ENCODE data around the gene KLHDC10.
"Not testable (repeated sequence)": the region's sequence is repeated elsewhere in the genome, so short reads cannot be mapped to it uniquely, and the experiment has no call there.

Gene KLHDC10, protein sequence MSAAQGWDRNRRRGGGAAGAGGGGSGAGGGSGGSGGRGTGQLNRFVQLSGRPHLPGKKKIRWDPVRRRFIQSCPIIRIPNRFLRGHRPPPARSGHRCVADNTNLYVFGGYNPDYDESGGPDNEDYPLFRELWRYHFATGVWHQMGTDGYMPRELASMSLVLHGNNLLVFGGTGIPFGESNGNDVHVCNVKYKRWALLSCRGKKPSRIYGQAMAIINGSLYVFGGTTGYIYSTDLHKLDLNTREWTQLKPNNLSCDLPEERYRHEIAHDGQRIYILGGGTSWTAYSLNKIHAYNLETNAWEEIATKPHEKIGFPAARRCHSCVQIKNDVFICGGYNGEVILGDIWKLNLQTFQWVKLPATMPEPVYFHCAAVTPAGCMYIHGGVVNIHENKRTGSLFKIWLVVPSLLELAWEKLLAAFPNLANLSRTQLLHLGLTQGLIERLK

GRCh38 chr7:130069978-130070860 lies at the start of gene KLHDC10:
TSS of gene KLHDC10 (plus strand) at chr7:130070534. CDS start at chr7:130070644, 110 bp downstream.
- peak; percentile 99 for DNase-seq (ENCODE audit: low spot score)

GRCh38 chr7:130021105-130021834 lies 49.1 kb upstream of the KLHDC10 start:
- DNase-seq (ENCODE audit: low spot score) = no peak

GRCh38 chr7:130022115-130022514 lies 48.2 kb upstream of the KLHDC10 start:
- no peak for DNase-seq (ENCODE audit: low spot score)

DNA sequence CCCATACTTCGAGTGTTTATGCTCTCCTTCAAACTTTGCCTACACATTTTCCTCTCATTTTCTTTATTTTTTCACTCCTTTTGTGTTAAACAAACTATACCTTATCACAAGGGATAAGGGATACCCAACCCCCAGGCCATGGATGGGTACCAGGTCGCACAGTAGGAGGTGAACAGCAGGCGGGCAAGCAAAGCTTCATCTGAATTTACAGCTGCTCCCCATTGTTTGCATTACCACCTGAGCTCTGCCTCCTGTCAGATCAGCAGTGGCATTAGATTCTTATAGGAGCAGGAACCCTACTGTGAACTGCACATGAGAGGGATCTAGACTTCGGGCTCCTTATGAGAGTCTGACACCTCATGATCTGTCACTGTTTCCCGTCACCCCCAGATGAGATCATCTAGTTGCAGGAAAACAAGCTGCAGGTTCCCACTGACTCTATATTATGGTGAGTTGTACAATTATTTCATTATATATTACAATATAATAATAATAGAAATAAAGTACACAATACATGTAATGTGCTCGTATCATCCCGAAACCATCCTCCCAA lies 47.6 kb upstream of the KLHDC10 start:
- no peak for DNase-seq (ENCODE audit: low spot score)

DNA sequence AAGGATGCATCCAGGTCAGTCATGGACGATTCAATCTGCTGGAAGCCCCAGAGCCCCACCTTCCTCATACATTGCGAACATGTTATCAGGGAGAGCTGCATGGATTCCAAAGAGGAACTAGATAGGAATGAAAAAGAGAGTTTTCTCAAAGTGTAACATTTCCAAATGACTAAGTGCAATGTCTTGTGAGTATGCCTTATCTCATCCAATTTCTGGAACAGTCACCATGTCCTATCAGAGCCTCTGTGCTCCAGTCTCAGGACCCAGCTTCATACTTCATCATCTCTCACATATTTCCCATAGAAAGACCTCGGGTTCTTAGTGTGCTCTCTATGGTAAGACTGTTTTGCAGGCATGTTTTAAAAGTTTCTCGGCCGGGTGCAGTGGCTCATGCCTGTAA lies 45.9 kb upstream of the KLHDC10 start:
- no peak for DNase-seq (ENCODE audit: low spot score)

DNA sequence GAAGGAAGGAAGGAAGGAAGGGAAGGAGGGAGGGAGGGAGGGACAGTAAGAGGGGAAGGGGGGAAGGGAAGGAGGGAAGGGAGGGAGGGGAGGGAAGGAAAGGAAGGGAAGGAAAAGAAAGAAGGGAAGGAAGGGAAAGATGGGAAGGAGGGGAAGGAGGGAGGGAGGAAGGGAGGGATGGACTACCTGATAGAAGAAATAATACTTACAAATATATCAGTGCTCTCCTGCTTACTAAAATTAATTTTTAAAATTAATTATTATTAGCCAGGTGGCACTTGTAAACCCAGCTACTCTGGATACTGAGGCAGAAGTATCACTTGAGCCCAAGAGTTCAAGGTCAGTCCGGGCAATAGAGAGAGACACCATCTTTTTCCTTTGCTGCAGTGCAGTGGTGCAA lies 37.6 kb upstream of the KLHDC10 start:
- no peak for DNase-seq (ENCODE audit: low spot score)

DNA sequence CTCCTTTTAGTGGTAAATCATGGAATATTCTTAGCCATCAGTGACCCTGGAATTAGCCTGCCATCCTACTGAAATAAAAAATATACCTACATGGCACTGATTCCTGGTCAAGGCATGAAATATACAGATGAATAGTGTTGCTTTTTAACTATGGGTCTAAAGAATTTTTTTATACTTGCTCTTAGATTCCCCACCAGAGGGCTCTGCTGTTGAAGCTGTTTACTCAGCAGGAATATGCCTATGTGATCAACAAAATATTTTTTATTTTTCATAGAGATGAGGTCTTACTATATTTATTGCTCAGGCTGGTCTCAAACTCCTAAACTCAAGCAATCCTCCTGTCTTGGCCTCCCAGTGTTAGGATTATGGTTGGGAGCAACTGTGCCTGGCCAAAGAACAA lies 32.6 kb upstream of the KLHDC10 start:
- no peak for DNase-seq (ENCODE audit: low spot score)

DNA sequence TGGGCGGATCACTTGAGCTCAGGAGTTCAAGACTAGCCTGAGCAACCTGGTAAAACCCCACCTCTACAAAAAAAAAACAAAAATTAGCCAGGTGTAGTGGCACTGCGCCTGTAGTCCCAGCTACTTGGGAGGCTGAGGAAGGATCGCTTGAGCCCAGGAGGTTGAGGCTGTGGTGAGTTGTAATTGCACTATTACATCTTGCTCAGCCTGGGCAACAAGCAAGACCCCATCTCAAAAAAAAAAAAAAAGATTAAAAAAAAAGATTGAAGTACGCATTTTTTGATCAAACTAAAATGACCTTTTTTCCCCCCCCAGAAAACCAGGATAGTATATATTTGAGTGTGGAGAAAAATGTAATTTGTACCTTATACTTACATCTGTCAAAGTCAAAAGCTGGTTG lies 29.8 kb upstream of the KLHDC10 start:
- DNase-seq (ENCODE audit: low spot score) = no peak

GRCh38 chr7:130047831-130048230 lies 22.5 kb upstream of the KLHDC10 start:
- no peak for DNase-seq (ENCODE audit: low spot score)

DNA sequence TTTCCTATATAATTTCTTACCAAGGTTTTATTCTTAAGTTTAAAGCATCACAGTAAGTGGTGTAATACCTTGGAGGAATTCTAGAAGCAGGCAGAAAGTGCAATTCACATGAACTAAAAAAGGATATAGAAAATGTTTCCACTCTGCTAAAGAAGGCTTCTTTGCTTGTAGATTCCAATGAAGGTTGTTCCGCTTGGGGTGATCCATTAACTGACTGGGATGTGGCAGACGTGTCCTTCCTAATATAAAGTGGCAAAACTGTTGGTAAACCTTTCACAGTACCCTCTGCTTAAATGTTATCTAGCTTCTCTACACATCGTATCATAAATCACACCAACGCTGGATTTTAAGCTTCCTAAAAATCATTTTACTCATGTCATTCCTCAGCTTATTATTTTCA lies 21.4 kb upstream of the KLHDC10 start:
- no peak for DNase-seq (ENCODE audit: low spot score)

DNA sequence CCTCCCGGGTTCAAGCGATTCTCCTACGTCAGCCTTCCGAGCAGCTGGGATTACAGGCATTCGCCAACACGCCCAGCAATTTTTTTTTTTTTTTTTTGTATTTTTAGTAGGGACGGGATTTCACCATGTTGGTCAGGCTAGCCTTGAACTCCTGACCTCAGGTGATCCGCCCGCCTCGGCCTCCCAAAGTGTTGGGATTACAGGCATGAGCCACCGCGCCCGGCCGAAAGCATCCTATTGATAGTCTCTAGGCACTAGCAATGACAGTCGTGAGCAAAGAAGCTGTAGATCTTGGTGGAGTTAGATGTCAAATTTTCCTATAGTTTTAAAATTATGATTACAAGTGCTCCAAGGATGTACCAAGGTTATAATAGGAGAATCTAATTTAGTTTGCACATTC lies 18.1 kb upstream of the KLHDC10 start:
- not testable (repeated sequence) for DNase-seq (ENCODE audit: low spot score)

GRCh38 chr7:130055198-130055597 lies 15.1 kb upstream of the KLHDC10 start:
- not testable (repeated sequence) for DNase-seq (ENCODE audit: low spot score)

DNA sequence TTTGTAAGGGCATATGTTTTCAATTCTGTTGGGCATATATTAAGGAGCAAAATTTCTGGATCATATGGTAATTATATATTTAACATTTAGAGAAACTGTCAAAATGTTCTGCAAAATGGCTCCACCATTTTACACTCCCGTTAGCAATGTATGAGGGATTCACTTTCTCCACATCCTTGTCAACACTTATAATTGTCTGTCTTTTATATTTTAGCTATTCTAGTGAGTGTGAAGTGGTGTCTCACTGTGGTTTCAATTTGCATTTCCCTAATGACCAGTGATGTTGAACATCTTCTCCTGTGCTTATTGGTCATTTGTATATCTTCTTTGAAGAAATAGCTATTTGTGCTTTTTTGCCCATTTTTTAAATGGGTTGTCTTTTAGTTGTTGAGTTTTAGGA lies 8.1 kb upstream of the KLHDC10 start:
- no peak for DNase-seq (ENCODE audit: low spot score)

- DNase-seq (ENCODE audit: low spot score) = peak; percentile 33
These were observed 7.3 kb upstream of the KLHDC10 start for GRCh38 chr7:130063036-130063435.

GRCh38 chr7:130064580-130064926 lies 5.8 kb upstream of the KLHDC10 start:
- DNase-seq (ENCODE audit: low spot score) = not testable (repeated sequence)

DNA sequence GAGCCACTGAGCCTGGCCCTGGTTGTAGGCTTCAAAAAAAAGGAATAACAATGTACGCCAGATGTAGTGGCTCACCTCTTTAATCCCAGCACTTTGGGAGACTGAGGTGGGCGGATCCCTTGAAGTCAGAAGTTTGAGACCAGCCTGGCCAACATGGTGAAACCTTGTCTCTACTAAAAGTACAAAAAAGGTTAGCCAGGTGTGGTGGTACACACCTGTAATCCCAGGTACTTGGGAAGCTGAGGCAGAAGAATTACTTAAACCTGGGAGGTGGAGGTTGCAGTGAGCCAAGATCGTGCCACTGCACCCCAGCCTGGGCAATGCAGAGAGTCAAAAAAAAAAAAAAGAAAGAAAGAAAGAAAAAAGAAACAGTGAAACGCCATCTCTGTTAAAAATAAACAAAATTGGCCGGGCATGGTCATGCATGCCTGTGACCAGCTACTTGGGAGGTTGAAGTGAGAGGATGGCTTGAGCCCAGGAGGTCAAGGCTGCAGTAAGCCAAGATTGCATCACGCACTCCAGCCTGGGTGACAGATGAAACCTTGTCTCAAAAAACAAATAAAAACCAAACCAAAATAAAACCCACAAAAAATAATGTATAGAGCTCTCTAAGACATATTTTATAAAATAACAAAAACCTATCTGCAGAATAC lies 4.7 kb upstream of the KLHDC10 start:
- no peak for DNase-seq (ENCODE audit: low spot score)

GRCh38 chr7:130069179-130069977 lies 956 bp upstream of the KLHDC10 start:
- DNase-seq (ENCODE audit: low spot score) = no peak

GRCh38 chr7:130070861-130071622 lies 708 bp downstream of the KLHDC10 start:
- DNase-seq (ENCODE audit: low spot score) = peak; percentile 43

DNA sequence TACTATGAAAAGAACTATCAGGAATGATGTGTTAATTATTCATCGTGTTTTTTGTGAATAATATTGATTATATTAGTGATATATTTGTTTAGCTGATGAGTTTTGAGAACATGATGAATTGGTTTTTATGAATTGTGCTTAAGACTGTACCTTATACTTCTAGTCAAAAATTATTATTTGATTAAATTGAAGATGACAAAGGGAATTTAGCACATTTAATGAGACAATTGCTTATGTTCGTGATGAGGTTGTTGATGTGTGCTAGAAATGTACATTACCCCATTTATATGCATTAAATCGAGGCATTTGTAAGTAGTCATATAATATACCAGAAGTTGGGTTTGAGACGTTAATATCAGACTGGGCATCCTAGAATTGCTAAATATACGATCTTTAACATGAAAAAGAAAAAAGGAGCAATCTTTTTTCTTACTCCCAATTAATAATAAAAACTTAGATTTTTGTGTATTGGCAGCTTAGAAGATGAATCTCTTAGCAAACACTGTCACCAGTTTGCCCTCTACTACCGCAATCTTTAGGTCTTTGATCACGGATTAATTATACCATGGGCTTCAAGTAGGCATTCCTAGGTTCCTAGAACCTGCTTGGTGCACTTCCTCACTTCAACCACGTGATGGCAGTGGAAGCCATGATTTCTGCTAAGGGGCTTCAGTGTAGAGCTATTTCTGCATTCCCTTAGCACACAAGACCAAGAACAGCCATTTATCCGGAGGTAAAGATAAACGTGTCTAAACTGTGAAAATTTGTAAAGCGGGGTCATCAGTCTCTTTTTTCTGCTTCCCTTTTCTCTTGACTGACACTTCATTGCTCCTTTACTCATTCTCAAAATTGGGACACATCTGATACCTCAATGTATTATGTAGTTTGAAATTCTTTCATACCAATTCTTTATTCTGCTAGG lies 1.6 kb downstream of the KLHDC10 start:
- peak; percentile 85 for DNase-seq (ENCODE audit: low spot score)
